ENCODE data around the gene PTER. TPM values are rescaled to one million over a fixed set of nuclear protein-coding genes. Genes with fewer than 3 reads are reported as not detected.

PTER gene
- total RNA-seq, 1 donor from 2014 or later, result 10.7 TPM

Other genes with a start within 250 kb of the PTER start
- gene C1QL3, start 84.9 kb downstream of the PTER start, total RNA-seq, result 0.10 TPM in 1 of 2 replicates, not detected in the other